Fibroblast of villous mesenchyme (primary cell): ENCODE data around the gene PFKFB2. TPM values are rescaled to one million over a fixed set of nuclear protein-coding genes. Genes with fewer than 3 reads are reported as not detected.

Source experiments
- DNase-seq: peaks from one replicate; pipeline ENCODE4 v3.0.0-alpha.2; 2010; ENCODE audit warnings: low read depth
- H3K4me3 ChIP-seq: 2 replicates; pipeline ENCODE4 v1.5.1; 2011; ENCODE audit warnings: low read depth, mild to moderate bottlenecking, low read length
- total RNA-seq: library from RNA; depleted of rRNA; stranded (reverse); fragments of >200 nt; gene quantifications from 2 replicates; pipeline ENCODE4 v1.2.3, GENCODE V29; 2012
- TF ChIP-seq, protein P1 (sequence below): IDR thresholded peaks from 2 replicates; pipeline ENCODE4 v1.5.1; 2012; ENCODE audit warnings: low read depth, mild to moderate bottlenecking, low read length; ENCODE audit not compliant: insufficient read depth

Gene PFKFB2
- total RNA-seq, 1 donor = 6.9 TPM

DNA sequence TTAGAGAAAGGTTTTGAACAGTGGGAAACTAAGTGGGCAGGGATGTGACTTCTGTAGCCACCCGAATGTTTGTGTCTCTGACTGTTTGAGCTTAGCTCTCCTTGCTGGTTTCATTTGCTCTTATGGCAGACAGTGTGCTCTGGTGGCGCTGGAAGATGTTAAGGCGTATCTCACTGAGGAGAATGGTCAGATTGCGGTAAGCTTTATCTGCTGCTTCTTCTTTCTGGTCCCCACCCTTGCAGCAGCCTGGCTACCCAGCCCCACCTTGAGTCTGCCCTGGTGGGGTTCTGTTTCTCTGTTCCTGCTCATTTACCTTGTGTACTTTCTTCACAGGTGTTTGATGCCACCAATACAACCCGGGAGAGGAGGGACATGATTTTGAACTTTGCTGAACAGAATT, 9.9 kb downstream of the PFKFB2 start:
- TF ChIP-seq, protein P1, sequence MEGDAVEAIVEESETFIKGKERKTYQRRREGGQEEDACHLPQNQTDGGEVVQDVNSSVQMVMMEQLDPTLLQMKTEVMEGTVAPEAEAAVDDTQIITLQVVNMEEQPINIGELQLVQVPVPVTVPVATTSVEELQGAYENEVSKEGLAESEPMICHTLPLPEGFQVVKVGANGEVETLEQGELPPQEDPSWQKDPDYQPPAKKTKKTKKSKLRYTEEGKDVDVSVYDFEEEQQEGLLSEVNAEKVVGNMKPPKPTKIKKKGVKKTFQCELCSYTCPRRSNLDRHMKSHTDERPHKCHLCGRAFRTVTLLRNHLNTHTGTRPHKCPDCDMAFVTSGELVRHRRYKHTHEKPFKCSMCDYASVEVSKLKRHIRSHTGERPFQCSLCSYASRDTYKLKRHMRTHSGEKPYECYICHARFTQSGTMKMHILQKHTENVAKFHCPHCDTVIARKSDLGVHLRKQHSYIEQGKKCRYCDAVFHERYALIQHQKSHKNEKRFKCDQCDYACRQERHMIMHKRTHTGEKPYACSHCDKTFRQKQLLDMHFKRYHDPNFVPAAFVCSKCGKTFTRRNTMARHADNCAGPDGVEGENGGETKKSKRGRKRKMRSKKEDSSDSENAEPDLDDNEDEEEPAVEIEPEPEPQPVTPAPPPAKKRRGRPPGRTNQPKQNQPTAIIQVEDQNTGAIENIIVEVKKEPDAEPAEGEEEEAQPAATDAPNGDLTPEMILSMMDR = no peak
- H3K4me3 ChIP-seq = no peak overlapping the region
- DNase-seq = no peak

DNA sequence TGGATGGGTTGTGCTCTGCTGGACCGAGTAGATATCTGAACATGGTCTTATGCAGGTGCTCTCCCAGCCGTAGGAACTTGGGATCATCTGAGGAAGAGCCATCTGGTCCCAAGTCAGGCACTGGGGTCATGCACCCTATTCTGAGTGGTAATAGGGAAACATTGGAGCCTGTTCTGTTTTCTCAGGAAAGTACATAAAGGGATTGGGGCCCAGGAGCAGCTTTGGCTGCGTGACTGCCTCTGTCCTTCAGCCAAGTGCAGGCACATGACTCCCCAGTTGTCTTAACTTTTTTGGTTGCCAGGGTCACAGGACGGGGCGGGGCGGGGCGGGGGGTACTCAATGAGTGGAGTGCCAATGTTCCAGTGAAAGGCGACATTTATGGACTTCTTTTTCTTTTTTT, 11.5 kb downstream of the PFKFB2 start:
- H3K4me3 ChIP-seq = no peak overlapping the region
- no peak for DNase-seq
- TF ChIP-seq, protein P1 = no peak

DNA sequence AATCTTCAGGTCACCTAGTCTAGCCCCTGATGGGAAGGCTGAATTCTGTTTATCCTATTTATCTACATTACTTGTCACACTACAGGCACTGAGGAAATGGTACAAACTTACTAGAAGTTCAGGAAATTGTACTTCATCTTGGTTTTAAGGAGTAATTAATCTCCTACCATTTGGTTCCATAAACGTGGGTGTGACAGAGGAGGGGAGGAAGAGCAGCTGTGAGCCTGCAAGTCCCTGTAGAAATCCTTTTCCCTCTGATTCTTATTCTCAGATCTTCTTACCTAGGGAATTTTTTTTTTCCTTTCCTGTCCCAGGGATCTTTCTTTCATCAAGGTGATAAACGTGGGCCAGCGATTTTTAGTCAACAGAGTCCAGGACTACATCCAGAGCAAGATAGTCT, 14.1 kb downstream of the PFKFB2 start:
- DNase-seq = no peak
- TF ChIP-seq, protein P1 = no peak
- no peak overlapping the region for H3K4me3 ChIP-seq

DNA sequence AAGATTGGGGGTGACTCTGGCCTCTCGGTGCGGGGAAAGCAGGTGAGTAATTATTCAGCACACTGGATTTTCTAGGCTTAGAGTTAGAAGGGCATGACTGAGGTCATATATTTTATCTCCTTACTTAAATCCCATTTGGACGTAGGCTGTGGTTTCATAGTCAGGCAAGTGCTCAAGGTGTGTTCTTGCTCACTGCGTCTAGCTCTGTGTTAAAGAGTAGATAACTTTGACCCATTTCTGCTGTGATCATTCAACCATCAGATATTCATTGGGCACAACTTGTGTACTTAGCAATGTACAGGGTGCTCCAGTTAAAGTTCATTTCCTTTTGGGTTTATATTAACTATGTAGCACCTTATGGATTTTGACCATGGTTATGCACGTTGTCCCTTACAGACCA, 14.6 kb downstream of the PFKFB2 start:
- no peak overlapping the region for H3K4me3 ChIP-seq
- no peak for DNase-seq
- TF ChIP-seq, protein P1 = no peak

DNA sequence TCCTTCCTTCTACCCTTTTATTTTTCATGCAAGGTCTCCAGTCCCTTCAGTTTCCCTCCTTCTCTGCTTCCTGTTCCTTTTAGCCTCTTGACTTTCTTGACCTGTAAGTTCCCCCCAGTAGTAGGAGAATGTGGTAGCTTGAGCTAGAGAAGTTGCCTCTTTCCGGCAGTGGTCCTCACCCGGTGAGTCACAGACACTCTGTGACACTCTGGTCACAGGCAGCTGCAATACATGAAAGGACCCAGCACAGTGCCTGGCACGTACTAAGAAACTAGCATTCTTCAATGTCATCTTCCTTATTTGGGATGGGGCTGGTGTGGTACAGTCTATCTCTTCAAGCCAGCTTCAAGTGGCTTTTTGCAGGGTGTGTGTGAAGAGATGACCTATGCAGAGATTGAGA, 16.0 kb downstream of the PFKFB2 start:
- TF ChIP-seq, protein P1 = no peak
- DNase-seq = no peak
- H3K4me3 ChIP-seq = no peak overlapping the region

DNA sequence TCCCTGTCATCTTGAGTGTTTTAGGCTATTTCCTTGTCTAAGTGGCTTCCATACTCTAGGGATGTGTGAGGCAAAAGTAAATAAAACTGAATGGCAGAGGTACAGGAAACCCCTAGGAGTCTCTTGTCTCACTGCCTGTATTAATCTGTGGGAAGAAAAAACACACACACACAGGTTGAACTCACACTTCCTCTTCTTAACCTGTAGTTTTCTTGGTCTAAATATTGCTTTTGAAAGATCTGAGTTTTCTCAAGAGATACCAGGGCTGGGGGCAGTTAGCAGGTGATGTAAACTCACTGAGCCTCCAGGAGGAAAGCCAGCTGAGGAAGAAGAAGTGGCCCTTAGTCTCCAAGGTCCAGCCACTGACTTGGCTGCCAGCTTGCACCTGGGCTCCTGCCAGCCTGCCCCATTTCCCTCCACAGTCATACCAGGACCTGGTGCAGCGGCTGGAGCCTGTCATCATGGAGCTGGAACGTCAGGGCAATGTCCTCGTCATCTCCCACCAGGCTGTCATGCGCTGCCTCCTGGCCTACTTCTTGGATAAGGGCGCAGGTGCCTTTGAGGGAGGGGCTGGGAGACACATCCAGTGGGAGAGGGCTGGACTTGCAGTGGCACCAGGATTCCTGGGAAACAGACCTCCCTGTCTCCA, 16.9 kb downstream of the PFKFB2 start:
- TF ChIP-seq, protein P1 = no peak
- no peak for DNase-seq
- H3K4me3 ChIP-seq = no peak overlapping the region

DNA sequence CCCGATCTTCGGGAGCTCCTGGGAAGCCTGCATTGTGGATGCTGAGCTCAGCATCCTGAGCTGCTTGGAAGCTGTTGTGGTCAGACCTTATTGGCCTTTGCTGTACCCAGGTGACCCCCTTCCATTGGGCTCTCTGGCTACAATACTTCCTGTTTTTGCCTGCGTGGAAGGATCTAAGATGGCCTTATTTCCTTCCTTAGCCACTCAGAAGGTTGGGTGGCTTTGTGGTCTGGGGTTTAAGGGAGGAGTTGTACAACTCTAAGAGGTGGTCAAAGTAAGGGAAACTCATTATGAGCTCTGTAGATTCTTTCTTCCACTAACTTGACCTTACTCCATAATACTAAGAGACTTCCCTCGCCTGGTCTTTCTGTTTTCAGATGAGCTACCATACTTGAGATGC, 17.7 kb downstream of the PFKFB2 start:
- H3K4me3 ChIP-seq = no peak overlapping the region
- TF ChIP-seq, protein P1 = no peak
- no peak for DNase-seq
